Testis (tissue), 3 donors: Measurements from ENCODE around the gene PRR36. TPM values are rescaled to one million over a fixed set of nuclear protein-coding genes. Genes with fewer than 3 reads are reported as not detected.

Experiments
- DNase-seq: peaks from one replicate; pipeline ENCODE4 v3.0.0-alpha.2; 2019
- H3K27ac ChIP-seq, 2 donors: fragments of 200-600 bp; sonication (generic); one replicate each; pipeline ENCODE4 v1.5.1; 2019
- H3K27me3 ChIP-seq: fragments of 200-600 bp; sonication (generic); one replicate; pipeline ENCODE4 v1.5.1; 2019
- H3K36me3 ChIP-seq: fragments of 200-600 bp; sonication (generic); one replicate; pipeline ENCODE4 v1.5.1; 2017; ENCODE audit warnings: low read depth; ENCODE audit errors: missing control alignments
- H3K4me1 ChIP-seq: fragments of 200-600 bp; sonication (generic); one replicate; pipeline ENCODE4 v1.5.1; 2019
- H3K4me3 ChIP-seq, 2 donors: fragments of 200-600 bp; sonication (generic); one replicate each; pipeline ENCODE4 v1.5.1; 2017 to 2019
- H3K9me3 ChIP-seq: fragments of 200-600 bp; sonication (generic); one replicate; pipeline ENCODE4 v1.5.1; 2017
- POLR2A ChIP-seq: fragments of 450-650 bp; IDR thresholded peaks from one replicate; pipeline ENCODE4 v1.6.1; 2017; ENCODE audit warnings: antibody characterized with exemption, mild to moderate bottlenecking, moderate library complexity
- WGBS, 2 donors: methylation state at CpG; one replicate each; pipeline ENCODE4 v1.1.5; 2018; 5-methylcytosine and 5-hydroxymethylcytosine counted together
- intact Hi-C: fragments of 100-400 bp; cut with DNase I; formaldehyde crosslinking; loops from one replicate; pipeline ENCODE4 v1.15.1; 2023; ENCODE audit warnings: low total_unique reads
- polyA plus RNA-seq: library from polyadenylated mRNA; stranded (reverse); fragments of 350-450 nt; fragmentation: Illumina TruSeq; extraction: RNeasy Lipid Tissue Mini Kit (QIAGEN cat#74804); gene quantifications from one replicate; pipeline ENCODE4 v1.2.3, GENCODE V29; 2014; ENCODE audit warnings: low read depth, low replicate concordance; ENCODE audit not compliant: insufficient read depth
- total RNA-seq, 2 donors: library from RNA; depleted of rRNA; stranded (reverse); fragments of >200 nt; gene quantifications; one replicate each; pipeline ENCODE4 v1.2.3, GENCODE V29; 2016
- TF ChIP-seq, protein P1 (sequence below), 3 experiments: fragments of 450-650 bp in 2 of 3; fragments of 200-600 bp in 1 of 3; sonication (generic) in 1 of 3; IDR thresholded peaks; one replicate each; pipeline ENCODE4 v1.5.1; 2016 to 2019; ENCODE audit warnings: antibody characterized with exemption in 3 of 3, mild to moderate bottlenecking in 2 of 3, moderate library complexity in 1 of 3

The PRR36 gene
- total and polyA plus RNA-seq, 3 donors from 2014 or later: 0.50 to 3.3 (median 2.9) TPM

- DNase-seq: no peak
- H3K9me3 ChIP-seq: no peaks in the 10 kb centered on the region
- no peaks in the 10 kb centered on the region for H3K36me3 ChIP-seq
- WGBS, 2 donors: 63 to 73% methylated on average over 7 to 9 of the region's 10 CpGs
- no peak overlapping the region for H3K27ac ChIP-seq
- no peaks in the 10 kb centered on the region for H3K27me3 ChIP-seq
- TF ChIP-seq POLR2A: no peak
- TF ChIP-seq, protein P1, sequence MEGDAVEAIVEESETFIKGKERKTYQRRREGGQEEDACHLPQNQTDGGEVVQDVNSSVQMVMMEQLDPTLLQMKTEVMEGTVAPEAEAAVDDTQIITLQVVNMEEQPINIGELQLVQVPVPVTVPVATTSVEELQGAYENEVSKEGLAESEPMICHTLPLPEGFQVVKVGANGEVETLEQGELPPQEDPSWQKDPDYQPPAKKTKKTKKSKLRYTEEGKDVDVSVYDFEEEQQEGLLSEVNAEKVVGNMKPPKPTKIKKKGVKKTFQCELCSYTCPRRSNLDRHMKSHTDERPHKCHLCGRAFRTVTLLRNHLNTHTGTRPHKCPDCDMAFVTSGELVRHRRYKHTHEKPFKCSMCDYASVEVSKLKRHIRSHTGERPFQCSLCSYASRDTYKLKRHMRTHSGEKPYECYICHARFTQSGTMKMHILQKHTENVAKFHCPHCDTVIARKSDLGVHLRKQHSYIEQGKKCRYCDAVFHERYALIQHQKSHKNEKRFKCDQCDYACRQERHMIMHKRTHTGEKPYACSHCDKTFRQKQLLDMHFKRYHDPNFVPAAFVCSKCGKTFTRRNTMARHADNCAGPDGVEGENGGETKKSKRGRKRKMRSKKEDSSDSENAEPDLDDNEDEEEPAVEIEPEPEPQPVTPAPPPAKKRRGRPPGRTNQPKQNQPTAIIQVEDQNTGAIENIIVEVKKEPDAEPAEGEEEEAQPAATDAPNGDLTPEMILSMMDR (IDR thresholded peaks at IDR 0.05): no peak
- intact Hi-C loops: no loop called here
- peaks cover 24% of the 10 kb centered on the region for H3K4me1 ChIP-seq
- no peak overlapping the region for H3K4me3 ChIP-seq
Observed at GRCh38 chr19:7905268-7905667, 31.1 kb upstream of the PRR36 start.

DNA sequence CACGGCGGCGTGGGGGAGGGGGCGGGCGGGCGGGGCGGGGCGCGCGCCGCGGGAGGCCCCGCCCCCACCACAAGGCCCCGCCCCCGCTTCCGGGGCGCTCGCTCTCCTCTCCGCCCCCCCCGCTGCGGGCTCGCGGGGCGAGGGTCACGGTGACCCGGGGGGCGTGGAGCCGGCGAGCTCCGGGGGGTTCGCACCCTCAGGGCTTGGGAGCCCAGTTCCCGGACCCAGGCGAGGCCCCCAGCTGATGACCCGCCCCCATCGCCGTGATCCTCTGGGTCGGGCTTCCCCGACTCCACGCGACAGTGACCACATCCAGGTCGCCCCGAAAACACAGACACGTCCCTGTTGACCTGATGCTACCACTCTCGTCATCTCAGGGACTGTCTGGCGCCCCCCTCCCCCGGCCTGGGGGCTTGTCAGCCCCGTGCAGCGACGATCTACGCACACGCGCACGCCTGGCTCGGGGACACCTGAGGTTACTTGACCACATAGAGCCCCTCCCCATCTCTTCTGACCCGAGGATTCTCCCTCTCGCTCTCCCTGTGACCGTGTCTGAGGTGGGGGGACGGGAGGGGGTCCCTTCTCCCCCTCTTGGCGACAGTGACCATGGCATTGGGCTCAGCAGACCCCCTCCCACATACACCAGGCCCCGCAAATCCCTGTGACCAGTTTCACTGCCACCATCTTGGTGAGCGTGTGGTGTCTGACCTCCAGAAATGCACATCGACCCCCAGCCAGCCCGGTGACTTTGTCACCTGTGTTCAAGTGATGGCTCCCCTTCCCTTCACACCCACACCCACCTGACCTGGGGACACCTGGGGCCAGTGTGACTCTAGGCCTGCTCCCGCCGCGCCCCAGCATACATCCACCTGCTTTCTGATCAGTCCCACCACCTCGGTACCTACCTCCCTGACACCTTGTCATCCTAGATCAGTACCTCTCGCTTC lies 30.2 kb upstream of the PRR36 start:
- no peak for DNase-seq
- Histone ChIP-seq H3K27me3 (no peaks in the 10 kb centered on the region), H3K27ac (peak overlapping the region; percentile 90 to 92), H3K36me3 (no peaks in the 10 kb centered on the region), H3K4me1 (peaks cover 24% of the 10 kb centered on the region), H3K9me3 (no peaks in the 10 kb centered on the region), H3K4me3 (peak overlapping the region; percentile 81 to 91)
- TF ChIP-seq, protein P1 (IDR thresholded peaks at IDR 0.05): no peak
- no peak for TF ChIP-seq POLR2A
- WGBS, 2 donors: 7 to 26% methylated on average over 15 to 65 of the region's 68 CpGs
- intact Hi-C loops: no loop called here

DNA sequence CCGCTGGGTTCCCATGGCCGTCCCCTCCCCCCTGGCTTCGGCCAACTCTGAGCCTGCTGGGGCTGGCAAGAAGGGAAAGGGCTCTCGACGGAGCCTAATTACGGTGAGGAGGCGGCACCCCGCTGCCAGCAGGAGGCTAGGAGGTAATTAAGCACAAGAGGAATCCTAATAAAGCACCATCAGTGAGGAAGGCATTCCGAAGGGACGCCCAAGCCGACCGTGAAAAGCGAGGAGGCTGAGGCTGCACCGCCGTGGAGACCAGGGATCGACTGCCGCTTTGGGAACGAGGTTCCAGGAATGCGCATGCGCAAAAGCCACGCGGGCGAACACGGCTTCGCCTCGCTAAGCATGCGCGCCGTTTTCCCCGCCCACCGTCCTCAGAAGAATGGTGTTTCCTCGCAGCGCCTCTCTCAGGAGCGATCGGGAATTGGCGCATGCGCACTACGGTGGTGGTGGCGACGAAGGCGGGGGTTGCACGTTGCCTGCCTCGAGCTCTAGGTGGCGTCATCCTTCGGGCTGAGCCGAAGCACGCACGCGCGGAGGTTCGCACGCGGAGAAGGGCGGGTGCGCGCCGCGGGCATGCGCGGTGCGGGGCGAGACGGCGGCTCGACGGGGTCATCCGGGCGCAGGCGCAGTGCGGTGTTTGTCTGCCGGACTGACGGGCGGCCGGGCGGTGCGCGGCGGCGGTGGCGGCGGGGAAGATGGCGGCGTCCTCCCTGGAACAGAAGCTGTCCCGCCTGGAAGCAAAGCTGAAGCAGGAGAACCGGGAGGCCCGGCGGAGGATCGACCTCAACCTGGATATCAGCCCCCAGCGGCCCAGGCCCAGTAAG lies 29.3 kb upstream of the PRR36 start, which contains the start of gene MAP2K7:
TSS of gene MAP2K7 (plus strand) at position 634 of the 830 bp plus-strand sequence. CDS start at position 702, 68 bp downstream.
- intact Hi-C loops: no loop called here
- WGBS, 2 donors: 0 to 1% methylated on average over 17 to 59 of the region's 89 CpGs
- peak; percentile 21 for TF ChIP-seq POLR2A
- TF ChIP-seq, protein P1 (IDR thresholded peaks at IDR 0.05): peak; percentile 38 to 78 (median 75)

GRCh38 chr19:7902796-7903243 lies 28.6 kb upstream of the PRR36 start:
- Histone ChIP-seq H3K9me3 (no peaks in the 10 kb centered on the region), H3K4me1 (peaks cover 19% of the 10 kb centered on the region), H3K4me3 (peak overlapping the region; percentile 58 to 91), H3K27me3 (no peaks in the 10 kb centered on the region), H3K36me3 (no peaks in the 10 kb centered on the region), H3K27ac (peak overlapping the region; percentile 83 to 85)
- DNase-seq: no peak
- intact Hi-C loops: no loop called here
- 4 to 12% methylated on average over 6 to 18 of the region's 20 CpGs for WGBS, 2 donors
- no peak for TF ChIP-seq POLR2A
- TF ChIP-seq, protein P1 (IDR thresholded peaks at IDR 0.05): no peak

More for the DNA sequence above, 29.3 kb upstream of the PRR36 start, which contains the start of gene MAP2K7:
- Histone ChIP-seq H3K4me3 (peak within 1 kb of the TSS; percentile 81 to 91), H3K36me3 (no peaks in the 10 kb centered on the region), H3K27me3 (no peaks in the 10 kb centered on the region), H3K4me1 (peaks cover 24% of the 10 kb centered on the region), H3K9me3 (no peaks in the 10 kb centered on the region), H3K27ac (peak within 1 kb of the TSS; percentile 90 to 92)
- DNase-seq: peak; percentile 99
